Neuronal stem cell (in vitro differentiated cells): Measurements from ENCODE around the gene CASP2. TPM values are rescaled to one million over a fixed set of nuclear protein-coding genes. Genes with fewer than 3 reads are reported as not detected.

Experiments
- small RNA-seq: library from polyadenylated mRNA; stranded (forward); fragments of <200 nt; extraction: miRNeasy Mini kit (QIAGEN cat#:217004); gene quantifications from one replicate; pipeline ENCODE3, GENCODE V24; 2013; ENCODE audit not compliant: insufficient read depth

The CASP2 gene

Small RNA genes within 50 kb of the gene (small RNA-seq; reads per million reads assigned to genes)
- gene RN7SL481P (not detected), gene RN7SL535P (not detected)
